ENCODE data around the gene GAB4. TPM values are rescaled to one million over a fixed set of nuclear protein-coding genes. Genes with fewer than 3 reads are reported as not detected.

GAB4 gene
- total RNA-seq, 2 experiments from 2014 or later: not detected

- H3K27ac Mint-ChIP-seq: no peak overlapping the region
- H3K4me3 Mint-ChIP-seq: no peak overlapping the region
- intact Hi-C loops (cut with micrococcal nuclease): no loop called here
- ATAC-seq: no peak
- no peak for TF ChIP-seq CTCF (IDR thresholded peaks at IDR 0.05)
- DNase-seq: no peak
- no peaks in the 10 kb centered on the region for H3K36me3 Mint-ChIP-seq (ENCODE audit: low read depth)
- H3K9me3 Mint-ChIP-seq: no peaks in the 10 kb centered on the region
- H3K27me3 Mint-ChIP-seq: peaks cover 17% of the 10 kb centered on the region
- ChIA-PET POLR2A (interaction anchor here (0.7 to 1.3 kb wide), 2 partner anchors 9 to 32 kb away, joined by 3 read pairs; no protein-coding TSS in a partner anchor), CTCF (interaction anchor here (1.8 kb wide), 1 partner anchor 126 kb away, joined by 7 read pairs; no protein-coding TSS in a partner anchor)
- no peaks in the 10 kb centered on the region for H3K4me1 Mint-ChIP-seq (ENCODE audit: low read depth)
These were observed 75.4 kb downstream of the GAB4 start for GRCh38 chr22:16932577-16932976.

- intact Hi-C loops (cut with micrococcal nuclease): loop anchor here (10.0 kb wide), 1 partner anchor 139 kb away; no protein-coding TSS in a partner anchor
- TF ChIP-seq CTCF (IDR thresholded peaks at IDR 0.05): no peak
- Mint-ChIP-seq H3K4me1 (ENCODE audit: low read depth) (no peaks in the 10 kb centered on the region), H3K4me3 (no peak overlapping the region), H3K27me3 (peaks cover 19% of the 10 kb centered on the region), H3K27ac (no peak overlapping the region), H3K36me3 (ENCODE audit: low read depth) (no peaks in the 10 kb centered on the region), H3K9me3 (no peaks in the 10 kb centered on the region)
- ChIA-PET CTCF (interaction anchor here (2.0 to 2.8 kb wide), 2 partner anchors 9 to 133 kb away, joined by 7 to 11 read pairs; no protein-coding TSS in a partner anchor), POLR2A (interaction anchor here (0.6 kb wide), 1 partner anchor 65 kb away, joined by 3 read pairs; no protein-coding TSS in a partner anchor)
- ATAC-seq (no peak), DNase-seq (no peak)
These were observed 82.5 kb downstream of the GAB4 start for GRCh38 chr22:16925407-16925966.

GRCh38 chr22:16922706-16923105 lies 85.3 kb downstream of the GAB4 start:
- no peak overlapping the region for H3K27ac Mint-ChIP-seq
- CTCF ChIA-PET: no interaction called here
- H3K4me3 Mint-ChIP-seq: no peak overlapping the region
- H3K9me3 Mint-ChIP-seq: no peaks in the 10 kb centered on the region
- intact Hi-C loops (cut with micrococcal nuclease): loop anchor here (10.0 kb wide), 1 partner anchor 142 kb away; no protein-coding TSS in a partner anchor
- POLR2A ChIA-PET: no interaction called here
- DNase-seq (no peak), ATAC-seq (no peak)
- H3K27me3 Mint-ChIP-seq: peaks cover 11% of the 10 kb centered on the region
- no peaks in the 10 kb centered on the region for H3K4me1 Mint-ChIP-seq (ENCODE audit: low read depth)
- TF ChIP-seq CTCF (IDR thresholded peaks at IDR 0.05): no peak
- no peaks in the 10 kb centered on the region for H3K36me3 Mint-ChIP-seq (ENCODE audit: low read depth)

- intact Hi-C loops (cut with micrococcal nuclease): loop anchor here (10.0 kb wide), 1 partner anchor 143 kb away; no protein-coding TSS in a partner anchor
- ATAC-seq: no peak
- no peak for DNase-seq
- no peak overlapping the region for H3K27ac Mint-ChIP-seq
- POLR2A ChIA-PET: no interaction called here
- CTCF ChIA-PET: interaction anchor here (1.9 kb wide), 1 partner anchor 136 kb away, joined by 5 read pairs; no protein-coding TSS in a partner anchor
- no peak for TF ChIP-seq CTCF (IDR thresholded peaks at IDR 0.05)
- peaks cover 16% of the 10 kb centered on the region for H3K27me3 Mint-ChIP-seq
- no peaks in the 10 kb centered on the region for H3K36me3 Mint-ChIP-seq (ENCODE audit: low read depth)
- H3K9me3 Mint-ChIP-seq: no peaks in the 10 kb centered on the region
- no peak overlapping the region for H3K4me3 Mint-ChIP-seq
- H3K4me1 Mint-ChIP-seq (ENCODE audit: low read depth): peaks cover 2% of the 10 kb centered on the region
These were observed 85.9 kb downstream of the GAB4 start for GRCh38 chr22:16922076-16922475.
